GM08714 (cell line): ENCODE data around the gene SUV39H1.
"Not testable (repeated sequence)": the region's sequence is repeated elsewhere in the genome, so short reads cannot be mapped to it uniquely, and the experiment has no call there.

ENCODE experiments used
- H3K4me3 ChIP-seq: fragments of 200-500 bp; sonication (Bioruptor generic); 2 replicates; pipeline ENCODE4 v1.5.1; 2014; ENCODE audit warnings: mild to moderate bottlenecking, low read length, inconsistent platforms
- ZNF274 ChIP-seq: IDR thresholded peaks from 2 replicates; pipeline ENCODE4 v1.6.1; 2012; ENCODE audit warnings: mild to moderate bottlenecking, low read depth, low read length

Gene SUV39H1, protein sequence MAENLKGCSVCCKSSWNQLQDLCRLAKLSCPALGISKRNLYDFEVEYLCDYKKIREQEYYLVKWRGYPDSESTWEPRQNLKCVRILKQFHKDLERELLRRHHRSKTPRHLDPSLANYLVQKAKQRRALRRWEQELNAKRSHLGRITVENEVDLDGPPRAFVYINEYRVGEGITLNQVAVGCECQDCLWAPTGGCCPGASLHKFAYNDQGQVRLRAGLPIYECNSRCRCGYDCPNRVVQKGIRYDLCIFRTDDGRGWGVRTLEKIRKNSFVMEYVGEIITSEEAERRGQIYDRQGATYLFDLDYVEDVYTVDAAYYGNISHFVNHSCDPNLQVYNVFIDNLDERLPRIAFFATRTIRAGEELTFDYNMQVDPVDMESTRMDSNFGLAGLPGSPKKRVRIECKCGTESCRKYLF

DNA sequence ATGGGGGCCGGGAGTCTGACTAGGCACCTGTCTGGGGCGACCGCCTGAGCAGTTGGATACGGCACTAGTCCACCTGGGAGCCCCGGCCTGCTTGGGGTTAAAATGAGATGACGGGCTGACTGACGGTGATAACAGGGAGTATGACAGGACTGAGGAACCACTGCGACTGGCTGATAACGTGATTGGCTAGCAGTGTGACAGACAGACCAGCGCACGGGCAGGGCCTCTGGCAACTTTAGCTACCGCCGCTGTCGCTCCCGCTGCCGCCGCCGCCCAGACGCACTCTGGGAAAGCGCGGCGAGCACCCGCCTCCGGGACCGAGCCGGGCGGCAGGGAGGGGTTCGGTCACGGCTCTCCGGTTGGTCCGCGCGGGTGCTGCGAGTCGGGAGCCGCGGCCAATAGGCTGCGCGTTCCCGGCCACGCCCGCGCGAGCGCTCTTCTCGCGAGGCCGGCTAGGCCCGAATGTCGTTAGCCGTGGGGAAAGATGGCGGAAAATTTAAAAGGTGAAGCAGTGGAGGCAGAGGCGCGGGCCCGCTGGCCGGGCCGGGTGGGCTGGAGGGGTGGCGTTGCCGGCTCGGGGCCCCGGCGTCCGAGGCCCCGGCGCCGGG lies at the start of gene SUV39H1:
Gene SUV39H1, plus strand, starts transcription at position 434 of the 608 bp plus-strand sequence. Its CDS starts 51 bp downstream, at position 485.
- TF ChIP-seq ZNF274: no peak
- H3K4me3 ChIP-seq: peak within 1 kb of the TSS; percentile 81

DNA sequence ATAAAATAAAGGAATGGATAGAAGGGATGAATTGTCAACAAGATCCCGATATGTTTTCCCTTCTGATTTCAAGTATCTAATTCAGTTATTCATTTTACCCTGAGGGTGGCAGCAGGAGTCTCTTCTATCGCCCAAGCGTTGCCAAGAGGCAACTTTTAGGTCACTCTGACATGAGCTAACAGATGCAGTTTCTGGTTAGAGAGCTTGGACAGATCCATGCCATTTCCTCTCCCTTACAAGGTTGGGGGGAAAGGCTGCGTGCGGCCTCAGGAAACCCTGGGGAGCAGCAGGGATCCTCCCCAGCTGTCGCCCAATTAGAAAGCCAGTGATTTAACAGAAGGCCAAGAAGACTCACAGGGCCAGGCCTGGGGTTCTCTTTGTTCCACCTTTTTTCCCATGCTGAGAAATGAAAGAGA lies 48.2 kb upstream of the SUV39H1 start:
- no peak overlapping the region for H3K4me3 ChIP-seq
- TF ChIP-seq ZNF274: no peak

GRCh38 chrX:48649102-48649501 lies 47.4 kb upstream of the SUV39H1 start:
- no peak overlapping the region for H3K4me3 ChIP-seq
- TF ChIP-seq ZNF274: no peak

GRCh38 chrX:48652055-48652579 lies 44.4 kb upstream of the SUV39H1 start:
- not testable (repeated sequence) for H3K4me3 ChIP-seq

DNA sequence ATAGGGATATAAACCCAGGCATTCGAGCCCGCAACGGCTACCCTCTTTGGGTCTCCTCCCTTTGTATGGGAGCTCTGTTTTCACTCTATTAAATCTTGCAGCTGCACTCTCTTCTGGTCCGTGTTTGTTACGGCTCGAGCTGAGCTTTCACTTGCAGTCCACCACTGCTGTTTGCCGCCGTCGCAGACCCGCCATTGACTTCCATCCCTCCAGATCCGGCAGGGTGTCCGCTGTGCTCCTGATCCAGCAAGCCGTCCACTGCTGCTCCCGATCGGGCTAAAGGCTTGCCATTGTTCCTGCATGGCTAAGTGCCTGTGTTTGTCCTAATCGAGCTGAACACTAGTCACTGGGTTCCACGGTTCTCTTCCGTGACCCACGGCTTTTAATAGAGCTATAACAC lies 41.8 kb upstream of the SUV39H1 start:
- not testable (repeated sequence) for H3K4me3 ChIP-seq

DNA sequence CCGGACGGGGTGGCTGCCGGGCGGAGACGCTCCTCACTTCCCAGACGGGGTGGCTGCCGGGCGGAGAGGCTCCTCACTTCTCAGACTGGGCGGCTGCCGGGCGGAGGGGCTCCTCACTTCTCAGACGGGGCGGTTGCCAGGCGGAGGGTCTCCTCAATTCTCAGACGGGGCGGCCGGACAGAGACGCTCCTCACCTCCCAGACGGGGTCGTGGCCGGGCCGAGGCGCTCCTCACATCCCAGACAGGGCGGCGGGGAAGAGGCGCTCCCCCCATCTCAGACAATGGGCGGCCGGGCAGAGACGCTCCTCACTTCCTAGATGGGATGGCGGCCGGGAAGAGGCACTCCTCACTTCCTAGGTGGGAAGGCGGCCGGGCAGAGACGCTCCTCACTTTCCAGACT lies 36.8 kb upstream of the SUV39H1 start:
- not testable (repeated sequence) for H3K4me3 ChIP-seq

GRCh38 chrX:48663241-48663640 lies 33.3 kb upstream of the SUV39H1 start:
- TF ChIP-seq ZNF274: no peak
- no peak overlapping the region for H3K4me3 ChIP-seq

GRCh38 chrX:48664156-48664555 lies 32.4 kb upstream of the SUV39H1 start:
- TF ChIP-seq ZNF274: no peak
- H3K4me3 ChIP-seq: no peak overlapping the region

GRCh38 chrX:48665991-48666390 lies 30.5 kb upstream of the SUV39H1 start:
- TF ChIP-seq ZNF274: no peak
- H3K4me3 ChIP-seq: no peak overlapping the region

DNA sequence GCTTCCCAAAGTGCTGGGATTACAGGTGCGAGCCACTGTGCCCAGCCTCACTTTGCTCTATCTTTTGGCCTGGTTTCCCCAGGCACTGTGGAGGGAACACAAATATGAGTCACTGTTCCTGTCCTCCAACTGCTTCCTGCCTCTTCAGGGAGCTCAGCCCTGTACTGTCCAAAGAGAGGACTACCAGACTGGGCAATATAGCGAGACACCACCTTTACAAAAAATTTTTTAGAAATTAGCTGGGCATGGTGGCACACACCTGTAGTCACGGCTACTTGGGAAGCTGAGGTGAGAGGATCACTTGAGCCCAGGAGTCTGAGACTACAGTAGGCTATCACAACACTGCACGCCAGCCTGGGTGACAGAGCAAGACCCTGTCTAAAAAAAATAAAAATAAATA lies 29.9 kb upstream of the SUV39H1 start:
- no peak for TF ChIP-seq ZNF274
- H3K4me3 ChIP-seq: no peak overlapping the region

- H3K4me3 ChIP-seq: no peak overlapping the region
- TF ChIP-seq ZNF274: no peak
Measured at GRCh38 chrX:48667509-48667908, 29.0 kb upstream of the SUV39H1 start.

- not testable (repeated sequence) for H3K4me3 ChIP-seq
Measured at GRCh38 chrX:48668187-48668586, 28.3 kb upstream of the SUV39H1 start.

GRCh38 chrX:48676106-48676892 lies 20.2 kb upstream of the SUV39H1 start:
- TF ChIP-seq ZNF274: no peak
- peak overlapping the region; percentile 87 for H3K4me3 ChIP-seq

DNA sequence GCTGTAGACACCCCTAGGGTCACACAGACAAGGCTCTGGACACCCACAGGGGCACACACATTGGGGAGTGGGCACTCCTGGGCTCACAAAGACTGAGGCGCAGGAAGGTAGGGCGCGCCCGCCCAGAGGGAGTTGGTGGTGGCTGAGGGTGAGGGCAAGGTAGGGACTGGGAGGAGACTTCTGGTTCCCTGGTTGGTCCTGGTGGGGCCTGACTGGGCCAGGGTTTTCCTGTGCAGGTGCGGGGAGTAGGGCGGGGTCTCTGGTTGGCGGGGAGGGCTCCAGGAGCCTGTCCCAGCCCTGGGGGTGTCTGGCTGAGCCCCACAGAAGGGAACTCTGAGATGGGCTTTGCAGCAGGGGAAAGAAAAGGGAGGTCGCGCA lies 19.7 kb upstream of the SUV39H1 start:
- no peak for TF ChIP-seq ZNF274
- H3K4me3 ChIP-seq: peak overlapping the region; percentile 75

GRCh38 chrX:48677516-48677915 lies 19.0 kb upstream of the SUV39H1 start:
- TF ChIP-seq ZNF274: no peak
- H3K4me3 ChIP-seq: peak overlapping the region; percentile 75; the same call in 1 of the 2 replicates

- H3K4me3 ChIP-seq: not testable (repeated sequence)
Measured at GRCh38 chrX:48680467-48680866, 16.1 kb upstream of the SUV39H1 start.

DNA sequence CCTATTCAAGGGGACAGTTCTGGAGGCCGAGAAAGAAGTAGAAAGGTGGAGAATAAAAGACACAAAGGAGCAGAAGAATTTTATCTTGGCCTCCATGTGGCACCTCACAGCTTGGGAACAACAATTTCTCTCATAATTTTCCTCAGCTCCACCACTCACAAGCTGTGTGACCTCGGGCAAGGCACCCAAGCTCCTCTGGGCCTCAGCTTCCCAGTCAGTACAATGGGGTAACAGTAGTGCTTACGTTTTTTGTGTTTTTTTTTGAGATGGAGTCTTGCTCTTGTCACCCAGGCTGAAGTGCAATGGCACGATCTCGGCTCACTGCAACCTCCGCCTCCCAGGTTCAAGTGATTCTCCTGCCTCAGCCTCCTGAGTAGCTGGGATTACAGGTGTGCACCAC lies 15.6 kb upstream of the SUV39H1 start:
- H3K4me3 ChIP-seq: not testable (repeated sequence)
